K562 (cell line): Measurements from ENCODE around the gene CTIF.

ENCODE experiments used
- CEBPB ChIP-seq: fragments of 450-650 bp; IDR thresholded peaks from 2 replicates; pipeline ENCODE4 v1.6.1; 2016; ENCODE audit warnings: missing genetic modification characterization, missing compliant biosample characterization
- CREM ChIP-seq: IDR thresholded peaks from 2 replicates; pipeline ENCODE4 v1.6.1; 2014; ENCODE audit warnings: antibody characterized with exemption, low read depth
- PTBP1 ChIP-seq: fragments of 200-400 bp; formaldehyde crosslinking; IDR thresholded peaks from 2 replicates; pipeline ENCODE4 v1.6.1; 2017; ENCODE audit warnings: low read depth, low read length
- TEAD4 ChIP-seq, 2 experiments: sonication (generic) in 1 of 2; formaldehyde crosslinking in 1 of 2; IDR thresholded peaks; 2 replicates each; pipeline versions ENCODE4 v1.6.1 to v1.8.0; 2012 to 2022; ENCODE audit warnings: borderline replicate concordance in 1 of 2, inconsistent platforms in 1 of 2, low read length in 1 of 2, mild to moderate bottlenecking in 1 of 2, missing genetic modification reagents in 1 of 2
- ZBTB17 ChIP-seq: fragments of 450-650 bp; formaldehyde crosslinking; IDR thresholded peaks from 2 replicates; pipeline ENCODE4 v1.4.0; 2020; ENCODE audit warnings: mild to moderate bottlenecking
- TF ChIP-seq, protein P1 (sequence below), 3 experiments: IDR thresholded peaks in 2 of 3; conservative IDR thresholded peaks in 1 of 3; 2 replicates each; pipeline ENCODE4 v1.5.1; 2011 to 2012; ENCODE audit warnings: low read length in 3 of 3, mild to moderate bottlenecking in 3 of 3, control low read depth in 2 of 3, improper control_type of control experiment in 1 of 3, inconsistent platforms in 1 of 3, low read depth in 1 of 3, mixed read lengths in 1 of 3, moderate library complexity in 1 of 3; ENCODE audit not compliant: insufficient read depth in 2 of 3

DNA sequence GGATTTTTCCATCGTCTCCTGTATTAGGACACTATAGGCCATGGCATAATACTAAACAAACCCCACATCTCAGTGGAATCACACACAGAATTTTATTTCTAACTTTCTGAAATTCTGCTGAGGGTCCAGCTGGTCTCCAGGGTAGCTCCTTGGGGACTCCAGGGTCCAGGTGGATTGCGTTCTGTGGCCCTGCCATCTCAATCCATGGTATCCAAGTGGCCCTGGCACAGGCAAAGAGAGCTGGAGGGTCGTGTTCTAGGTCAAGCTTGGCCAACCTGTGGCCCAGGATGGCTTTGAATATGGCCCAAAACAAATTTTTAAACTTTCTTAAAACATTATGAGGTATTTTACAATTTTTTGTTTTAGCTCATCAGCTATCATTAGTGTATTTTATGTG is 134.6 kb downstream of the CTIF start:
- no peak for TF ChIP-seq CEBPB
- TF ChIP-seq TEAD4 (IDR thresholded peaks at IDR 0.05; ENCODE audit: low read length) = no peak
- TF ChIP-seq TEAD4 (CRISPR knock-in tag; IDR thresholded peaks at IDR 0.05; ENCODE audit: borderline replicate concordance) = no peak
- TF ChIP-seq ZBTB17 (CRISPR knock-in tag) = no peak
- TF ChIP-seq CREM = no peak
- TF ChIP-seq, protein P1, sequence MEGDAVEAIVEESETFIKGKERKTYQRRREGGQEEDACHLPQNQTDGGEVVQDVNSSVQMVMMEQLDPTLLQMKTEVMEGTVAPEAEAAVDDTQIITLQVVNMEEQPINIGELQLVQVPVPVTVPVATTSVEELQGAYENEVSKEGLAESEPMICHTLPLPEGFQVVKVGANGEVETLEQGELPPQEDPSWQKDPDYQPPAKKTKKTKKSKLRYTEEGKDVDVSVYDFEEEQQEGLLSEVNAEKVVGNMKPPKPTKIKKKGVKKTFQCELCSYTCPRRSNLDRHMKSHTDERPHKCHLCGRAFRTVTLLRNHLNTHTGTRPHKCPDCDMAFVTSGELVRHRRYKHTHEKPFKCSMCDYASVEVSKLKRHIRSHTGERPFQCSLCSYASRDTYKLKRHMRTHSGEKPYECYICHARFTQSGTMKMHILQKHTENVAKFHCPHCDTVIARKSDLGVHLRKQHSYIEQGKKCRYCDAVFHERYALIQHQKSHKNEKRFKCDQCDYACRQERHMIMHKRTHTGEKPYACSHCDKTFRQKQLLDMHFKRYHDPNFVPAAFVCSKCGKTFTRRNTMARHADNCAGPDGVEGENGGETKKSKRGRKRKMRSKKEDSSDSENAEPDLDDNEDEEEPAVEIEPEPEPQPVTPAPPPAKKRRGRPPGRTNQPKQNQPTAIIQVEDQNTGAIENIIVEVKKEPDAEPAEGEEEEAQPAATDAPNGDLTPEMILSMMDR (IDR thresholded peaks at IDR 0.05 in 2 of 3, conservative IDR thresholded peaks at IDR 0.05 in 1 of 3; ENCODE audit: insufficient read depth in 2 of 3, low read depth in 1 of 3, low read length in 3 of 3) = no peak
- TF ChIP-seq PTBP1 = no peak
